Testis (tissue), 3 donors: ENCODE results near the gene HIF1A. TPM values are rescaled to one million over a fixed set of nuclear protein-coding genes. Genes with fewer than 3 reads are reported as not detected.
A peak's percentile ranks its signal among the peaks of the same experiment; 100 is the strongest.

ENCODE experiments used
- DNase-seq: peaks from one replicate; pipeline ENCODE4 v3.0.0-alpha.2; 2019
- H3K27ac ChIP-seq, 2 donors: fragments of 200-600 bp; sonication (generic); one replicate each; pipeline ENCODE4 v1.5.1; 2019
- H3K27me3 ChIP-seq: fragments of 200-600 bp; sonication (generic); one replicate; pipeline ENCODE4 v1.5.1; 2019
- H3K36me3 ChIP-seq: fragments of 200-600 bp; sonication (generic); one replicate; pipeline ENCODE4 v1.5.1; 2017; ENCODE audit warnings: low read depth; ENCODE audit errors: missing control alignments
- H3K4me1 ChIP-seq: fragments of 200-600 bp; sonication (generic); one replicate; pipeline ENCODE4 v1.5.1; 2019
- H3K4me3 ChIP-seq, 2 donors: fragments of 200-600 bp; sonication (generic); one replicate each; pipeline ENCODE4 v1.5.1; 2017 to 2019
- H3K9me3 ChIP-seq: fragments of 200-600 bp; sonication (generic); one replicate; pipeline ENCODE4 v1.5.1; 2017
- CTCF ChIP-seq, 3 experiments: fragments of 450-650 bp in 2 of 3; fragments of 200-600 bp in 1 of 3; sonication (generic) in 1 of 3; IDR thresholded peaks; one replicate each; pipeline ENCODE4 v1.5.1; 2016 to 2019; ENCODE audit warnings: antibody characterized with exemption in 3 of 3, mild to moderate bottlenecking in 2 of 3, moderate library complexity in 1 of 3
- POLR2A ChIP-seq: fragments of 450-650 bp; IDR thresholded peaks from one replicate; pipeline ENCODE4 v1.6.1; 2017; ENCODE audit warnings: antibody characterized with exemption, mild to moderate bottlenecking, moderate library complexity
- WGBS, 2 donors: methylation state at CpG; one replicate each; pipeline ENCODE4 v1.1.5; 2018; 5-methylcytosine and 5-hydroxymethylcytosine counted together
- intact Hi-C: fragments of 100-400 bp; cut with DNase I; formaldehyde crosslinking; loops from one replicate; pipeline ENCODE4 v1.15.1; 2023; ENCODE audit warnings: low total_unique reads
- polyA plus RNA-seq: library from polyadenylated mRNA; stranded (reverse); fragments of 350-450 nt; fragmentation: Illumina TruSeq; extraction: RNeasy Lipid Tissue Mini Kit (QIAGEN cat#74804); gene quantifications from one replicate; pipeline ENCODE4 v1.2.3, GENCODE V29; 2014; ENCODE audit warnings: low read depth, low replicate concordance; ENCODE audit not compliant: insufficient read depth
- total RNA-seq, 2 donors: library from RNA; depleted of rRNA; stranded (reverse); fragments of >200 nt; gene quantifications; one replicate each; pipeline ENCODE4 v1.2.3, GENCODE V29; 2016

HIF1A gene
- total and polyA plus RNA-seq, 3 donors from 2014 or later = 63.1 to 140 (median 105) TPM

- DNase-seq = peak; percentile 28
- H3K36me3 ChIP-seq = no peaks in the 10 kb centered on the region
These were observed 66.2 kb downstream of the HIF1A start for GRCh38 chr14:61761557-61761956.

GRCh38 chr14:61761959-61762786 lies 66.9 kb downstream of the HIF1A start, which contains the start of gene SNAPC1:
Gene SNAPC1, plus strand, starts transcription at chr14:61762420. Its CDS starts 41 bp downstream, at chr14:61762461.
- Histone ChIP-seq H3K4me3 (peak within 1 kb of the TSS; percentile 82), H3K36me3 (no peaks in the 10 kb centered on the region), H3K4me1 (peaks cover 7% of the 10 kb centered on the region), H3K27me3 (no peaks in the 10 kb centered on the region), H3K27ac (peak within 1 kb of the TSS; percentile 83 to 97), H3K9me3 (no peaks in the 10 kb centered on the region)
- intact Hi-C loops = no loop called here
- 0 to 1% methylated on average over 25 to 49 of the region's 49 CpGs for WGBS, 2 donors
- TF ChIP-seq CTCF (IDR thresholded peaks at IDR 0.05) (no peak), POLR2A (peak; percentile 91)
- peak; percentile 99 for DNase-seq

More at GRCh38 chr14:61761557-61761956, 66.2 kb downstream of the HIF1A start:
- TF ChIP-seq CTCF (IDR thresholded peaks at IDR 0.05) (no peak), POLR2A (no peak)
- Histone ChIP-seq H3K4me1 (peaks cover 7% of the 10 kb centered on the region), H3K27me3 (no peaks in the 10 kb centered on the region), H3K4me3 (peak overlapping the region; percentile 82), H3K9me3 (no peaks in the 10 kb centered on the region), H3K27ac (peak overlapping the region; percentile 83 to 97)
- intact Hi-C loops = no loop called here
- WGBS, 2 donors = 31 to 33% methylated on average over 5 of the region's 5 CpGs

- H3K9me3 ChIP-seq = no peaks in the 10 kb centered on the region
- H3K4me1 ChIP-seq = peaks cover 7% of the 10 kb centered on the region
- TF ChIP-seq POLR2A = no peak
- TF ChIP-seq CTCF (IDR thresholded peaks at IDR 0.05) = no peak
- H3K27ac ChIP-seq = peak overlapping the region in 1 of 2 donors; percentile 97
- no peaks in the 10 kb centered on the region for H3K36me3 ChIP-seq
- intact Hi-C loops = no loop called here
- no peak for DNase-seq
- 70 to 71% methylated on average over 5 of the region's 5 CpGs for WGBS, 2 donors
- no peaks in the 10 kb centered on the region for H3K27me3 ChIP-seq
- no peak overlapping the region for H3K4me3 ChIP-seq
These were observed 69.2 kb downstream of the HIF1A start for GRCh38 chr14:61764342-61765122.

DNA sequence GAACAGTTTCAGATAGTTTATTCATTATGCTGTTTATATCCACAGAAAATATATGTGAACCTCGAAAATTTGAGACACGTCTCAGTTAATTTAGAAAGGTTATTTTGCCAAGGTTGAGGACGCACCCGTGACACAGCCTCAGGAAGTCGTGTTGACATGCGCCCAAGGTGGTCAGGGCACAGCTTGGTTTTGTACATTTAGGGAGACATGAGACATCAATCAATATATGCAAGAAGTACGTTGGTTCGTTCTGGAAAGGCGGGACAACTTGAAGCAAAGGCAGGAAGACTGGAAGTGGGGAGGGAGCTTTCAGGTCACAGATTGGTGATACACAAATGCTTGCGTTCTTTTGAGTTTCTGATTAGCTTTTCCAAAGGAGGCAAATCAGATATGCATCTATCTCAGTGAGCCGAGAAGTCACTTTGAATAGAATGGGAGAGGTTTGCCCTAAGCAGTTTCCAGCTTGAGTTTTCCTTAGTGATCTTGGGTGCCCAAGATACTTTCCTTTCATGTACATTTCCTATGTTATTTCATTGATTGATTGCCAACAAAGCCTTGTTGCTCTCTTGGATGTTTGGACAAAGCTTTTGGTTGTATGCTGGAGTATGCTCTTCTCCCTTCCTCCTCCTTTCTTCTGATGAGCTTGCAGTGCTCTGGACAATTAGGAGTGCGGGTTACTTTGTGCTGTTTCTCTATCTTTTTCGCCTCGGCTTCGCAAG lies 70.1 kb downstream of the HIF1A start:
- Histone ChIP-seq H3K27ac (peak overlapping the region in 1 of 2 donors; percentile 23), H3K9me3 (no peaks in the 10 kb centered on the region), H3K4me3 (no peak overlapping the region), H3K4me1 (peaks cover 7% of the 10 kb centered on the region), H3K27me3 (no peaks in the 10 kb centered on the region), H3K36me3 (no peaks in the 10 kb centered on the region)
- intact Hi-C loops = no loop called here
- peak; percentile 25 for DNase-seq
- TF ChIP-seq POLR2A = no peak
- TF ChIP-seq CTCF (IDR thresholded peaks at IDR 0.05) = no peak
- 67 to 74% methylated on average over 15 of the region's 15 CpGs for WGBS, 2 donors
